NCI-H510A treated with DMSO at 0.1 percent for 48 hours (cell line): ENCODE results near the gene COL12A1.

Source experiments
- DNase-seq: peaks from one replicate; lab custom pipeline; 2025; lab: John Stamatoyannopoulos, UW

COL12A1 gene

GRCh38 chr6:75142721-75143120 is 63.1 kb downstream of the COL12A1 start:
- no peak for DNase-seq

GRCh38 chr6:75135876-75136275 is 70.0 kb downstream of the COL12A1 start:
- DNase-seq = no peak

GRCh38 chr6:75135450-75135849 is 70.4 kb downstream of the COL12A1 start:
- DNase-seq = no peak

GRCh38 chr6:75130784-75131183 is 75.1 kb downstream of the COL12A1 start:
- no peak for DNase-seq

- DNase-seq = no peak
Measured at GRCh38 chr6:75128878-75129570, 76.8 kb downstream of the COL12A1 start.

- DNase-seq = no peak
Measured at GRCh38 chr6:75126518-75126917, 79.3 kb downstream of the COL12A1 start.

GRCh38 chr6:75124983-75125382 is 80.9 kb downstream of the COL12A1 start:
- DNase-seq = no peak

GRCh38 chr6:75124085-75124484 is 81.8 kb downstream of the COL12A1 start:
- DNase-seq = no peak

GRCh38 chr6:75118925-75119515 is 86.8 kb downstream of the COL12A1 start:
- DNase-seq = no peak

- no peak for DNase-seq
Measured at GRCh38 chr6:75117701-75118100, 88.2 kb downstream of the COL12A1 start.

GRCh38 chr6:75116946-75117345 is 88.9 kb downstream of the COL12A1 start:
- no peak for DNase-seq

- no peak for DNase-seq
Measured at GRCh38 chr6:75115481-75115880, 90.4 kb downstream of the COL12A1 start.

GRCh38 chr6:75114806-75115205 is 91.0 kb downstream of the COL12A1 start:
- DNase-seq = no peak

- DNase-seq = no peak
Measured at GRCh38 chr6:75114195-75114594, 91.7 kb downstream of the COL12A1 start.

GRCh38 chr6:75113446-75113845 is 92.4 kb downstream of the COL12A1 start:
- DNase-seq = no peak

GRCh38 chr6:75109765-75110164 is 96.1 kb downstream of the COL12A1 start:
- DNase-seq = no peak

- no peak for DNase-seq
Measured at GRCh38 chr6:75109022-75109421, 96.8 kb downstream of the COL12A1 start.

- DNase-seq = no peak
Measured at GRCh38 chr6:75108333-75108974, 97.4 kb downstream of the COL12A1 start.

- DNase-seq = no peak
Measured at GRCh38 chr6:75107913-75108312, 97.9 kb downstream of the COL12A1 start.

- no peak for DNase-seq
Measured at GRCh38 chr6:75106426-75106825, 99.4 kb downstream of the COL12A1 start.

GRCh38 chr6:75103431-75103830 is 102.4 kb downstream of the COL12A1 start:
- no peak for DNase-seq

- DNase-seq = no peak
Measured at GRCh38 chr6:75102301-75102700, 103.6 kb downstream of the COL12A1 start.

GRCh38 chr6:75101896-75102295 is 104.0 kb downstream of the COL12A1 start:
- DNase-seq = no peak
